ENCODE data around the gene ACOT8.

- TF ChIP-seq EZH2 (IDR thresholded peaks at IDR 0.05; ENCODE audit: low read length) (no peak), CTCF (optimal IDR thresholded peaks at IDR 0.05 in 1 of 3, IDR thresholded peaks at IDR 0.05 in 1 of 3, conservative IDR thresholded peaks at IDR 0.05 in 1 of 3; ENCODE audit: extremely low read depth in 1 of 3, insufficient read depth in 2 of 3, low read length in 3 of 3) (no peak)
Measured at GRCh38 chr20:45852326-45852725, 4.9 kb downstream of the ACOT8 start.
